DMS153 treated with DMSO at 0.1 percent for 48 hours (cell line): ENCODE measurements around the gene WDR35.
"Not testable (repeated sequence)": the region's sequence is repeated elsewhere in the genome, so short reads cannot be mapped to it uniquely, and the experiment has no call there.

Experiments
- DNase-seq: peaks from one replicate; lab custom pipeline; 2025; ENCODE audit not compliant: unreplicated experiment; lab: John Stamatoyannopoulos, UW

The WDR35 gene

GRCh38 chr2:19942199-19942598 lies 47.7 kb downstream of the WDR35 start:
- DNase-seq, result no peak

DNA sequence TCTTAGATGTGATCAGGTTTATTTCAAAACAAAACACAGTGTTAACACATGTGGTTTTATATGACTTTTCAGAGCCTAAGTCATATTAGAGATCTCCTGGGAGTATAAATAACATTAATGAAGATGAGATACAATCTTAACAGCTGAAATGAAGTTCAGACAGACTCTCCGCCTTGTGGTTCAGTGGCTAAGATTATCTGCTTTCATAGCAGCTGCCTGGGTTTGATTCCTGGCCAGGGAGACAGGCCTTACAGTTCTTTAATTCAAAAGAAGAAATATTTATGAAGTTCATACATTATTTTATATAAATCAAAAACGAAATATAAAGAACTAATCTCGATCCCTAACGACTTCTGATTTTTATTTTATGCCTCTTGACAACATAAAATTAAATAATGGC lies 52.9 kb downstream of the WDR35 start:
- DNase-seq, result no peak

GRCh38 chr2:19936203-19936602 lies 53.7 kb downstream of the WDR35 start:
- DNase-seq, result no peak

- no peak for DNase-seq
These were observed 56.4 kb downstream of the WDR35 start for GRCh38 chr2:19933351-19933981.

DNA sequence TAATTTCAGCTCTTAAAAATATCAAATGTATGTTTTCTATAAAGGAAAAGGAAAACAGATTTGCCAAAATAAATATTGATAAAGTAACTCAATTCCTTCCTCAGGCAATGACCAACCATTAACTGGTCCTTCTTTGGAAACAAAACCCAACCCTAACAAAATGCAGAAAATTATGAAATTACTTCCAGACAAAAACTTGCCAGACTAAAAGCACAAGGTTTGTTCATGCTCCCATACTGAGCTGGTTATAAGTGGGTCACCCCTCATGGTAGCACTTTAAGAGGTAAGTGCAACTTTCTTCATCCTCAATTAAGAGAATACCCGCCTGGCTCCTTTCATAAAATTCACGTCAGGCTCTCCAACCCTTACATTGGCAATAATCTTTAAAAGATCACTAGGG lies 57.0 kb downstream of the WDR35 start:
- DNase-seq, result no peak

GRCh38 chr2:19929226-19929625 lies 60.7 kb downstream of the WDR35 start:
- no peak for DNase-seq

GRCh38 chr2:19927816-19928215 lies 62.1 kb downstream of the WDR35 start:
- not testable (repeated sequence) for DNase-seq

GRCh38 chr2:19924526-19924925 lies 65.4 kb downstream of the WDR35 start:
- DNase-seq, result not testable (repeated sequence)

GRCh38 chr2:19922188-19922587 lies 67.7 kb downstream of the WDR35 start:
- not testable (repeated sequence) for DNase-seq

DNA sequence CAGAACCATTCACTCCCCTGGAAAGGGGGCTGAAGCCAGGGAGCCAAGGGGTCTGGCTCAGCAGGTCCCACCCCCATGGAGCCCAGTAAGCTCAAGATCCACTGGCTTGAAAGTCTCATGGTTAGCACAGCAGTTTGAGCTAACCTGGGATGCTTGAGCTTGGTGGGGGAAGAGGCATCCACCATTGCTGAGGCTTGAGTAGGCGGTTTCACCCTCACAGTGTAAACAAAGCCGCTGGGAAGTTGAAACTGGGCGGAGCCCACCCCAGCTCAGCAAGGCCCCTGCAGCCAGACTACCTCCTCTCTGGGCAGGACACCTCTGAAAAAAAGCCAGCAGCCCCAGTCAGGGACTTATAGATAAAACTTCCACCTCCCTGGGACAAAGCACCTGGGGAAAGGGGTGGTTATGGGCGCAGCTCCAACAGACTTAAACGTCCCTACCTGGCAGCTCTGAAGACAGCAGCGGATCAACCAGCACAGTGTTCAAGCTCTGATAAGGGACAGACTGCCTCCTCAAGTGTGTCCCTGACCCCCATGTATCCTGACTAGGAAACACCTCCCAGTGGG lies 73.4 kb downstream of the WDR35 start:
- no peak for DNase-seq

DNA sequence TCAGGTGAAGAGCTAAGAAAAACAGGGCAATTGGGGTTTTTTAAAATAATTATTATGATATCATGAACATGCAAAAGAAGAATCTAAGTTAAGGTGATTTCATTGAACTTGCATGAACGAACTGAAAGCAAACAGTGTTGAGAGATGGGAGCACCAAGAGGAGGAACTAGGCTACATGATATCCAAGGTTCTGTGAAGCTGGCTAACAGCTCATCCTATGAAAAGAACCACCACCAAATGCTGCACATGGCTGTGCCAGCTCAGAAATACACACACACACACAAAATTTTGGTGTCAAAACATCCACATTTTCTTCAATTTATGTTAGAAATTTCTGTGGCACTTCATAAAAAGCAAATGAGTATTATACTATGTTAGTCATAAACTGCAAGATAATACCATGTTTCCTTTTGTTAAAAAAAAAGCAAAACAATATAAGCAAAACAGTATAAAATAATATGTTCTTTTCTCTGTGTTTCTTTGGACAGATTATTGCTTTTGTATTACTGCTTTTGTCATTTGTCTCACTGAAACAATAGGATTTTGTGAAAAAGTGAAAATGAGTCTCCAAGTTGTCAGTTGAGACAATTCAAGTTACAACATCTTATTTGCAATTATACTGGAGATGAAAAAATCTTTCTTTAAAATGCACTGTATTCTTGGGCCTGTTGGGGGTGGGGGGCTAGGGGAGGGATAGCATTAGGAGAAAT lies 75.5 kb downstream of the WDR35 start:
- DNase-seq, result no peak

GRCh38 chr2:19911808-19912509 lies 77.9 kb downstream of the WDR35 start:
- DNase-seq, result no peak

GRCh38 chr2:19902216-19902740 lies 87.6 kb downstream of the WDR35 start:
- no peak for DNase-seq

- peak; percentile 96 for DNase-seq
These were observed 88.3 kb downstream of the WDR35 start, which contains the start of gene TTC32 for GRCh38 chr2:19901442-19902215. TSS of gene TTC32 (minus strand) at chr2:19901983. CDS start at chr2:19901854, 129 bp downstream.

GRCh38 chr2:19900931-19901441 lies 88.9 kb downstream of the WDR35 start:
- no peak for DNase-seq

DNA sequence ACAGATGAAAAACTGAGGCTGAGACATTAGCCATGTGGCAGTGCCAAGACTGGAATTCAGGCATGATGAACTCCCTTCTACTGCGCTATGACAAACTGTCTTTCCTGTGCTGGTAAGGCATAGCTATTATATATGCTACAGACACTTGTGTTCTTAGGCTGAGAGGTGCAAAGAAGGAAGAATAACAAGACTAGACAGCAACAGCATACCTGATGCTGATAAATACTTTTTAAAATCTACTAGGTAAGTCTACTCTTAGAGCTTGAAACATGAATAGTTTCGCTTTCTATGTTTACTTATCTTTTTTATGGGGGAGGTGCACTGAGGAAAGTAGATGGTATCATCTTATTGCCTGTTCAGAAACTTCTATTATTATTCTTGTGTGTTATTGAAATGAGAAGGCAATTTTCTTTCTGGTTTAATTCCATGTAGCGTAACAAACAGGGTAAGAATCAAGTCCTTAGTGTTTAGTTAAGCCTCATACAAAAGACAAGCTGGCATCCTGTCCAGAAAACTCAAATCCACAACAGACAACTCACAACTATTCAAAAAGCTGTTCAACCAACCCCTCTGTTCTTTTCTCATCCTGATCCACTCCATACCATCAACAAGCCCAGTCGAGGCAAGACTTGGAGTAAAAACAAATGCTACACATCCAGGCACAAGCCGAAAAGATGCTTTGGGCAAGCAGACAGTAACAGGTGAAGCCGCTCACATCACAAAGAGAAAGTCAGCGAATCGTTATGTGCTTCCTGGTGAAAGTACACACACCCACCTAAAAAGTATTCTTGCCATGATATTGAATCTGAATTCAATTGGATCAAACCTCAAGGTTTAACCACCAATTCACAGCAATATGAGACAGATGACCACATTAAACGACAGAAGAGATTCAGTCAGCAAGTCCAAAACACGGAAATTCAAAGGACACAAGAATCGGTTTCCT lies 89.6 kb downstream of the WDR35 start:
- no peak for DNase-seq

- DNase-seq, result no peak
These were observed 91.1 kb downstream of the WDR35 start for GRCh38 chr2:19898592-19899329.

- no peak for DNase-seq
These were observed 92.2 kb downstream of the WDR35 start for GRCh38 chr2:19897623-19898245.
